Measurements from ENCODE around the gene PET100. TPM values are rescaled to one million over a fixed set of nuclear protein-coding genes. Genes with fewer than 3 reads are reported as not detected.
A peak's percentile ranks its signal among the peaks of the same experiment; 100 is the strongest.

The PET100 gene
- total and polyA plus RNA-seq, 10 of the 15 experiments (the other 5 are each of a cell fraction or from before 2014, with no cell fraction given), result 47.0 to 462 (median 126) TPM

DNA sequence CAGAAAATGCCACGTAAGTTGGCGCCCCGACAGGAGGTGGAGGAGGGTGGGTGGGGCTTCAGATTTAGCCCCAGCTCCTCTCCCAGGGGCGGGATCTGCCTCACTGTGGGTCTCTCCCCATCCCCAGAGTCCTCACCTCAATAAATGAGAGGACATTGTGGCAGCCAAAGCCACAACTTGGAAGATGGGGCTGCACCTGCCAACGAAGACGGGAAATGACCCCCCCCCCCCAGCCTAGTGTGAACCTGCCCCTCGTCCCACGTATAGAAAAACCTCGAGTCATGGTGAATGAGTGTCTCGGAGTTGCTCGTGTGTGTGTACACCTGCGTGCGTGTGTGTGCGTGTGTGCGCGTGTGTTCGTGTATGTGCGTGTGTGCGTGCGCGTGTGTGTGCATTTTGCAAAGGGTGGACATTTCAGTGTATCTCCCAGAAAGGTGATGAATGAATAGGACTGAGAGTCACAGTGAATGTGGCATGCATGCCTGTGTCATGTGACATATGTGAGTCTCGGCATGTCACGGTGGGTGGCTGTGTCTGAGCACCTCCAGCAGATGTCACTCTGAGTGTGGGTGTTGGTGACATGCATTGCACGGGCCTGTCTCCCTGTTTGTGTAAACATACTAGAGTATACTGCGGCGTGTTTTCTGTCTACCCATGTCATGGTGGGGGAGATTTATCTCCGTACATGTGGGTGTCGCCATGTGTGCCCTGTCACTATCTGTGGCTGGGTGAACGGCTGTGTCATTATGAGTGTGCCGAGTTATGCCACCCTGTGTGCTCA lies 49.6 kb downstream of the PET100 start (continued):
- TF ChIP-seq, protein P1, sequence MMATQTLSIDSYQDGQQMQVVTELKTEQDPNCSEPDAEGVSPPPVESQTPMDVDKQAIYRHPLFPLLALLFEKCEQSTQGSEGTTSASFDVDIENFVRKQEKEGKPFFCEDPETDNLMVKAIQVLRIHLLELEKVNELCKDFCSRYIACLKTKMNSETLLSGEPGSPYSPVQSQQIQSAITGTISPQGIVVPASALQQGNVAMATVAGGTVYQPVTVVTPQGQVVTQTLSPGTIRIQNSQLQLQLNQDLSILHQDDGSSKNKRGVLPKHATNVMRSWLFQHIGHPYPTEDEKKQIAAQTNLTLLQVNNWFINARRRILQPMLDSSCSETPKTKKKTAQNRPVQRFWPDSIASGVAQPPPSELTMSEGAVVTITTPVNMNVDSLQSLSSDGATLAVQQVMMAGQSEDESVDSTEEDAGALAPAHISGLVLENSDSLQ (IDR thresholded peaks at IDR 0.05), result peak; percentile 82
- TF ChIP-seq DPF2 (IDR thresholded peaks at IDR 0.05) (0 out of 2 replicates have a peak, but pooled peaks have one; percentile 21), SMC3 (IDR thresholded peaks at IDR 0.05; ENCODE audit: borderline replicate concordance, low read length) (peak; percentile 92), NR2C1 (IDR thresholded peaks at IDR 0.05) (no peak), YBX1 (IDR thresholded peaks at IDR 0.05) (no peak), RELA (IDR thresholded peaks at IDR 0.05; ENCODE audit: borderline replicate concordance, partially characterized antibody) (no peak), IKZF2 (IDR thresholded peaks at IDR 0.05) (0 out of 4 replicates have a peak, but pooled peaks of 1 of the 2 experiments have one; percentile 19), RAD21 (IDR thresholded peaks at IDR 0.05; ENCODE audit: insufficient read depth, low read depth, low read length) (peak; percentile 81), BACH1 (IDR thresholded peaks at IDR 0.05; ENCODE audit: borderline replicate concordance) (peak; percentile 55; the same call in 1 of the 2 replicates), ATF7 (IDR thresholded peaks at IDR 0.05; ENCODE audit: low read depth) (0 out of 2 replicates have a peak, but pooled peaks have one; percentile 12), POU2F2 (IDR thresholded peaks at IDR 0.05; ENCODE audit: borderline replicate concordance, low read depth, low read length) (peak; percentile 74; the same call in 2 of the 3 replicates)
- TF ChIP-seq, protein P2, sequence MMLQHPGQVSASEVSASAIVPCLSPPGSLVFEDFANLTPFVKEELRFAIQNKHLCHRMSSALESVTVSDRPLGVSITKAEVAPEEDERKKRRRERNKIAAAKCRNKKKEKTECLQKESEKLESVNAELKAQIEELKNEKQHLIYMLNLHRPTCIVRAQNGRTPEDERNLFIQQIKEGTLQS (IDR thresholded peaks at IDR 0.05; ENCODE audit: borderline replicate concordance, extremely low read depth, low read depth, low read length), result peak; percentile 34; the same call in 1 of the 2 replicates
- TF ChIP-seq, protein P3, sequence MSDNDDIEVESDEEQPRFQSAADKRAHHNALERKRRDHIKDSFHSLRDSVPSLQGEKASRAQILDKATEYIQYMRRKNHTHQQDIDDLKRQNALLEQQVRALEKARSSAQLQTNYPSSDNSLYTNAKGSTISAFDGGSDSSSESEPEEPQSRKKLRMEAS (IDR thresholded peaks at IDR 0.05; ENCODE audit: low read depth, low read length), result peak; percentile 49; the same call in 1 of the 2 replicates
- TF ChIP-seq, protein P4, sequence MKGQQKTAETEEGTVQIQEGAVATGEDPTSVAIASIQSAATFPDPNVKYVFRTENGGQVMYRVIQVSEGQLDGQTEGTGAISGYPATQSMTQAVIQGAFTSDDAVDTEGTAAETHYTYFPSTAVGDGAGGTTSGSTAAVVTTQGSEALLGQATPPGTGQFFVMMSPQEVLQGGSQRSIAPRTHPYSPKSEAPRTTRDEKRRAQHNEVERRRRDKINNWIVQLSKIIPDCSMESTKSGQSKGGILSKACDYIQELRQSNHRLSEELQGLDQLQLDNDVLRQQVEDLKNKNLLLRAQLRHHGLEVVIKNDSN (IDR thresholded peaks at IDR 0.05; ENCODE audit: borderline replicate concordance, extremely low read length, insufficient read depth, low read depth, low read length), result peak; percentile 83
- TF ChIP-seq, protein P5, sequence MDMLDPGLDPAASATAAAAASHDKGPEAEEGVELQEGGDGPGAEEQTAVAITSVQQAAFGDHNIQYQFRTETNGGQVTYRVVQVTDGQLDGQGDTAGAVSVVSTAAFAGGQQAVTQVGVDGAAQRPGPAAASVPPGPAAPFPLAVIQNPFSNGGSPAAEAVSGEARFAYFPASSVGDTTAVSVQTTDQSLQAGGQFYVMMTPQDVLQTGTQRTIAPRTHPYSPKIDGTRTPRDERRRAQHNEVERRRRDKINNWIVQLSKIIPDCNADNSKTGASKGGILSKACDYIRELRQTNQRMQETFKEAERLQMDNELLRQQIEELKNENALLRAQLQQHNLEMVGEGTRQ (IDR thresholded peaks at IDR 0.05; ENCODE audit: borderline replicate concordance, low read depth, low read length), result peak; percentile 68
- TF ChIP-seq, protein P6, sequence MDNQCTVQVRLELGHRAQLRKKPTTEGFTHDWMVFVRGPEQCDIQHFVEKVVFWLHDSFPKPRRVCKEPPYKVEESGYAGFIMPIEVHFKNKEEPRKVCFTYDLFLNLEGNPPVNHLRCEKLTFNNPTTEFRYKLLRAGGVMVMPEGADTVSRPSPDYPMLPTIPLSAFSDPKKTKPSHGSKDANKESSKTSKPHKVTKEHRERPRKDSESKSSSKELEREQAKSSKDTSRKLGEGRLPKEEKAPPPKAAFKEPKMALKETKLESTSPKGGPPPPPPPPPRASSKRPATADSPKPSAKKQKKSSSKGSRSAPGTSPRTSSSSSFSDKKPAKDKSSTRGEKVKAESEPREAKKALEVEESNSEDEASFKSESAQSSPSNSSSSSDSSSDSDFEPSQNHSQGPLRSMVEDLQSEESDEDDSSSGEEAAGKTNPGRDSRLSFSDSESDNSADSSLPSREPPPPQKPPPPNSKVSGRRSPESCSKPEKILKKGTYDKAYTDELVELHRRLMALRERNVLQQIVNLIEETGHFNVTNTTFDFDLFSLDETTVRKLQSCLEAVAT (IDR thresholded peaks at IDR 0.05), result 0 out of 2 replicates have a peak, but pooled peaks have one; percentile 24
- TF ChIP-seq, protein P7, sequence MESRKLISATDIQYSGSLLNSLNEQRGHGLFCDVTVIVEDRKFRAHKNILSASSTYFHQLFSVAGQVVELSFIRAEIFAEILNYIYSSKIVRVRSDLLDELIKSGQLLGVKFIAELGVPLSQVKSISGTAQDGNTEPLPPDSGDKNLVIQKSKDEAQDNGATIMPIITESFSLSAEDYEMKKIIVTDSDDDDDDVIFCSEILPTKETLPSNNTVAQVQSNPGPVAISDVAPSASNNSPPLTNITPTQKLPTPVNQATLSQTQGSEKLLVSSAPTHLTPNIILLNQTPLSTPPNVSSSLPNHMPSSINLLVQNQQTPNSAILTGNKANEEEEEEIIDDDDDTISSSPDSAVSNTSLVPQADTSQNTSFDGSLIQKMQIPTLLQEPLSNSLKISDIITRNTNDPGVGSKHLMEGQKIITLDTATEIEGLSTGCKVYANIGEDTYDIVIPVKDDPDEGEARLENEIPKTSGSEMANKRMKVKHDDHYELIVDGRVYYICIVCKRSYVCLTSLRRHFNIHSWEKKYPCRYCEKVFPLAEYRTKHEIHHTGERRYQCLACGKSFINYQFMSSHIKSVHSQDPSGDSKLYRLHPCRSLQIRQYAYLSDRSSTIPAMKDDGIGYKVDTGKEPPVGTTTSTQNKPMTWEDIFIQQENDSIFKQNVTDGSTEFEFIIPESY (IDR thresholded peaks at IDR 0.05), result peak; percentile 57; the same call in 1 of the 2 replicates

Data from GM12878 (cell line).